H1 (cell line): Measurements from ENCODE around the gene RALGAPA1. TPM values are rescaled to one million over a fixed set of nuclear protein-coding genes. Genes with fewer than 3 reads are reported as not detected.

Source experiments
- CHD2 ChIP-seq: IDR thresholded peaks from 2 replicates; pipeline ENCODE4 v1.6.1; 2012; ENCODE audit warnings: low read length, improper control_type of control experiment
- JUND ChIP-seq: IDR thresholded peaks from 2 replicates; pipeline ENCODE4 v1.6.1; 2011; ENCODE audit warnings: mild to moderate bottlenecking, improper control_type of control experiment, low read length
- NANOG ChIP-seq: IDR thresholded peaks from 2 replicates; pipeline ENCODE4 v1.6.1; 2011; ENCODE audit warnings: low read length, low read depth, mild to moderate bottlenecking, inconsistent platforms; ENCODE audit not compliant: insufficient read depth, poor library complexity, severe bottlenecking
- TEAD4 ChIP-seq: IDR thresholded peaks from 2 replicates; pipeline ENCODE4 v1.6.1; 2012; ENCODE audit warnings: low read depth, low read length, inconsistent platforms, mixed read lengths
- polyA plus RNA-seq, 7 experiments: library from polyadenylated mRNA; depleted of rRNA in 3 of 7; stranded (reverse) in 5 of 7; unstranded in 2 of 7; fragments of >200 nt in 5 of 7; fragments of 200-250 nt in 2 of 7; gene quantifications; 1 replicate in 5 of 7; 2 replicates in 1 of 7; 4 replicates in 1 of 7; pipeline versions ENCODE4 v1.2.1 to v1.2.3, GENCODE V29; 2011 to 2013; ENCODE audit warnings: missing spikeins in 2 of 7, mixed read lengths in 2 of 7
- total RNA-seq: library from RNA; stranded (reverse); fragmentation: NEBNext Ultra II Directional; extraction: Animal tissue kit (Norgen Biotek cat#: 25700); gene quantifications from 2 replicates; pipeline ENCODE4 v1.2.1, GENCODE V29; 2021
- TF ChIP-seq, protein P1 (sequence below), 3 experiments: IDR thresholded peaks; 1 replicate in 2 of 3; 2 replicates in 1 of 3; pipeline versions ENCODE4 v1.5.1 to v1.6.1; 2011; ENCODE audit warnings: low read length in 3 of 3, mild to moderate bottlenecking in 3 of 3, inconsistent platforms in 2 of 3, low read depth in 1 of 3, moderate library complexity in 1 of 3; ENCODE audit not compliant: insufficient read depth in 1 of 3; ENCODE audit errors: control extremely low read depth in 1 of 3

The RALGAPA1 gene
- total and polyA plus RNA-seq, 2 of the 8 experiments (the other 6 are each of a cell fraction or from before 2014, with no cell fraction given) = 4.2 to 26.7 TPM

DNA sequence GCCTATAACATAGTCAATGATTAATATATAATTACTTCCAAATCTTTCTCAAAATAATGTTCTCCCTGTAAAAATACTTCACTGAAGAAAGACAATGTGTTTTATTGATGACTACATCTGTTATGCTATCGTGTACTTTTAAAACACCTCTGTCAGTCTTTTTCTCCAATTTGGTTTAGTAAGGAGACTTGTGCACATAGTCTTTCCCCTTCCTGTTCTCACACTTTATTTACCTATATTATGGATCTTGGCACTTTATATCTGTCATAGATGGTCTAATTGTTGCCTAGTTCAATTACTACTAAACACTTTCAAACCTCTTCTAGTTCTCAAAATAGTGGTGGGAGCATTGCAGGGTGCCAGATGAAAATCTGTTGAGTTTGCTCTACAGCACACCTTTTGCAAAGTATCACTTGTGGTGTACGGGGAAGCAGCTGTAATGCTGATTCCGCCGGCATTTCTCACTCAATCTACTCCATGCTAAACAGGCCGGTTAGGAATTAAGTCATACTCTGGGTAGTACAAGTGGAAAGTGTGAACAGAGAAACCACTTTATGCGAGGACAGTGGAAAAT is 276.2 kb downstream of the RALGAPA1 start (continued):
- TF ChIP-seq, protein P1, sequence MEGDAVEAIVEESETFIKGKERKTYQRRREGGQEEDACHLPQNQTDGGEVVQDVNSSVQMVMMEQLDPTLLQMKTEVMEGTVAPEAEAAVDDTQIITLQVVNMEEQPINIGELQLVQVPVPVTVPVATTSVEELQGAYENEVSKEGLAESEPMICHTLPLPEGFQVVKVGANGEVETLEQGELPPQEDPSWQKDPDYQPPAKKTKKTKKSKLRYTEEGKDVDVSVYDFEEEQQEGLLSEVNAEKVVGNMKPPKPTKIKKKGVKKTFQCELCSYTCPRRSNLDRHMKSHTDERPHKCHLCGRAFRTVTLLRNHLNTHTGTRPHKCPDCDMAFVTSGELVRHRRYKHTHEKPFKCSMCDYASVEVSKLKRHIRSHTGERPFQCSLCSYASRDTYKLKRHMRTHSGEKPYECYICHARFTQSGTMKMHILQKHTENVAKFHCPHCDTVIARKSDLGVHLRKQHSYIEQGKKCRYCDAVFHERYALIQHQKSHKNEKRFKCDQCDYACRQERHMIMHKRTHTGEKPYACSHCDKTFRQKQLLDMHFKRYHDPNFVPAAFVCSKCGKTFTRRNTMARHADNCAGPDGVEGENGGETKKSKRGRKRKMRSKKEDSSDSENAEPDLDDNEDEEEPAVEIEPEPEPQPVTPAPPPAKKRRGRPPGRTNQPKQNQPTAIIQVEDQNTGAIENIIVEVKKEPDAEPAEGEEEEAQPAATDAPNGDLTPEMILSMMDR (IDR thresholded peaks at IDR 0.05; ENCODE audit: control extremely low read depth in 1 of 3, insufficient read depth in 1 of 3, low read depth in 1 of 3, low read length in 3 of 3) = no peak
- no peak for TF ChIP-seq NANOG
- TF ChIP-seq CHD2 = no peak
- no peak for TF ChIP-seq TEAD4
- TF ChIP-seq JUND = no peak
